Measurements from ENCODE around the gene PLTP.

PLTP gene

DNA sequence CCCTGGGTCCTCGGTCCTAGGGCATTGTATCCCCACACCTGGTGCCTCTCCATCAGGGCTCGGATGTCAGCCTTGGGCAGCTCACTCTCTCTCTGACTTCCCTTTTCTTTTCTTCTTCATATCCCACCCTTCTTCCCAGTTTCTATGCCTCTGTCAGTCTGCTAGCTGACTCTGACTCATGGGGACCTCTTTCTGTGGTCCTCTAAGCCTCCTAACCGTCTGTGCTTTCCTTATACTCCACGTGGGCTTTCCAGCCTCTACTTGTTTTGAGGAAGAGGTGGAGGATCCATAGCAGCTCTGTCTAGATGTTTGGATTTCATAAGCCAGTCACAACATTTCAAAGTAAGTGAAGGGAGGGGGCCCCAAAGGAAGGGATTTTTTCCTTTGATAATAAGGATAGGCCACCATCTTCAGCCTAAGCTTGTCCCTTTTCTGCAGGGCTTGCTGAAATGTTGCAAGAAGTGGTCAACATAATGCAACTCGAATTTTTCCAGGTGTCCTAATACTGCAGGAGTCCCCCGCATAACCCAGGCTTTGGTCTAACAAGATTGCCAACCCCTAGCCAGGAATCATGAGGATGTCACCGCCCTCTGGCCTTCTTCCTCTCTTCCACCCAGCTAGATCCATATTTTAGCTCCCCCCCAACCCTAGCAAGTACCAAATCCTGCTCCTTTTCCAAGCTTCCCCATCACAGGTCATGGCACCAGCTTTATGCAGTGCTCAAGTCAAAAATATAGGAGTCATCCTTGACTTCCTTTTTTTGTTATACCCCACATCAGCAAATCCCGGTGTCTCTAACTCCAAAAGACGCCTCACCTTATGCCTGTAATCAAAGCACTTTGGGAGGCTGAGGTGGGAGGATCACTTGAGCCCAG, 8.7 kb upstream of the PLTP start:
- Histone ChIP-seq H3K27ac (ENCODE audit: low read length) (no peak overlapping the region), H2AFZ (ENCODE audit: low read depth, low read length) (no peak overlapping the region), H3K79me2 (ENCODE audit: insufficient read depth, low read length) (no peaks in the 10 kb centered on the region), H4K20me1 (ENCODE audit: insufficient read depth, low read length) (no peaks in the 10 kb centered on the region), H3K9me3 (ENCODE audit: insufficient read depth, low read length, severe bottlenecking) (no peaks in the 10 kb centered on the region), H3K4me1 (ENCODE audit: insufficient read depth, low read length) (no peaks in the 10 kb centered on the region), H3K36me3 (ENCODE audit: insufficient read depth, low read length) (no peaks in the 10 kb centered on the region), H3K4me2 (ENCODE audit: insufficient read depth, low read length) (no peak overlapping the region), H3K9ac (ENCODE audit: low read depth, low read length) (no peak overlapping the region), H3K4me3 (ENCODE audit: low read depth in 1 of 2, low read length in 2 of 2) (no peak overlapping the region), H3K27me3 (ENCODE audit: insufficient read depth, low read length, poor library complexity) (peaks cover 11% of the 10 kb centered on the region)
- no peak for ATAC-seq (ENCODE audit: insufficient read depth, low read depth)
- DNase-seq, result no peak
- TF ChIP-seq EZH2 (IDR thresholded peaks at IDR 0.05; ENCODE audit: borderline replicate concordance, low read depth, low read length, severe bottlenecking), result no peak
- TF ChIP-seq, protein P1, sequence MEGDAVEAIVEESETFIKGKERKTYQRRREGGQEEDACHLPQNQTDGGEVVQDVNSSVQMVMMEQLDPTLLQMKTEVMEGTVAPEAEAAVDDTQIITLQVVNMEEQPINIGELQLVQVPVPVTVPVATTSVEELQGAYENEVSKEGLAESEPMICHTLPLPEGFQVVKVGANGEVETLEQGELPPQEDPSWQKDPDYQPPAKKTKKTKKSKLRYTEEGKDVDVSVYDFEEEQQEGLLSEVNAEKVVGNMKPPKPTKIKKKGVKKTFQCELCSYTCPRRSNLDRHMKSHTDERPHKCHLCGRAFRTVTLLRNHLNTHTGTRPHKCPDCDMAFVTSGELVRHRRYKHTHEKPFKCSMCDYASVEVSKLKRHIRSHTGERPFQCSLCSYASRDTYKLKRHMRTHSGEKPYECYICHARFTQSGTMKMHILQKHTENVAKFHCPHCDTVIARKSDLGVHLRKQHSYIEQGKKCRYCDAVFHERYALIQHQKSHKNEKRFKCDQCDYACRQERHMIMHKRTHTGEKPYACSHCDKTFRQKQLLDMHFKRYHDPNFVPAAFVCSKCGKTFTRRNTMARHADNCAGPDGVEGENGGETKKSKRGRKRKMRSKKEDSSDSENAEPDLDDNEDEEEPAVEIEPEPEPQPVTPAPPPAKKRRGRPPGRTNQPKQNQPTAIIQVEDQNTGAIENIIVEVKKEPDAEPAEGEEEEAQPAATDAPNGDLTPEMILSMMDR (IDR thresholded peaks at IDR 0.05; ENCODE audit: borderline replicate concordance, extremely low read depth, low read length, poor library complexity, severe bottlenecking), result no peak

DNA sequence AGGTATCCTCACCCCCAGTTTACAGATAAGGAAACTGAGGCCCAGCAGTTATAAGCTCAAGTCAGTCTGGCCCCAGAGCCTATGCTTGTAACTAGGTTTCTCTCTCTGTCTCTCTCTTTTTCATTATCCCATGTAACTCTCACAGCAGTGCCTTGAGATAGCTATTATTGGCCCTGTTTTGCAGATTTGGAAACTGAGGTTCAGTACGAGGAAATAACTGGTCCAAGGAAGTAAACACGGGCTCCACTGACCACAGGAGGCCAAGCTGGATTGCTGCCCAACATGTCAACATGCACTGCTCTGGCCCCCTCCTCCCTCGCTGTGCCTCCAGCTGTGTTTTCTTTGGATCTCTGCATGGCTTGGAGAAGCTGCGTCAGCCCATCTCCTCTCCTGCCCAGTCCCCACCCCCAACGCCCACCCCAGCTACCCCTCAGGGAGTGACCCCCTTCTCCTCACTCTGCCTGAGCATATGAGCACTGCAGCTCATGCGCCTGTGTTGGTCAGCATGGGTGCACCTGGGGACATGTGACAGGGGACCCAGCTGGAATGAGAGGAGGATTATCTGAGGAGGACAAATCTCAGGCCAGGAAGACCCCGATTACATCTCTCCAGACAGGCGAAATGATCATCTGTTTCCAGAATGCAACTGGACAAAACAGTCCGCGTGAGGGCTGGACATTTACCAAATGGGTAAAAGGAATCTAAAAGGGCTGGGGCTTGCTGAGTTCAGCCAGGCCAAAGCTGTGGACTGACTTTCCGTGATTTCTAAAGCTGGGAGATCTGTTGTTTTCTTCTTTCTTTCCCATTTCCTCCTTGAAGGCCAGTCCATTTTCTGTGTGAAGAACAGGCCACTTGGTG, 7.8 kb upstream of the PLTP start:
- Histone ChIP-seq H3K9ac (ENCODE audit: low read depth, low read length) (no peak overlapping the region), H3K4me2 (ENCODE audit: insufficient read depth, low read length) (no peak overlapping the region), H3K9me3 (ENCODE audit: insufficient read depth, low read length, severe bottlenecking) (no peaks in the 10 kb centered on the region), H4K20me1 (ENCODE audit: insufficient read depth, low read length) (no peaks in the 10 kb centered on the region), H3K79me2 (ENCODE audit: insufficient read depth, low read length) (no peaks in the 10 kb centered on the region), H3K27me3 (ENCODE audit: insufficient read depth, low read length, poor library complexity) (peaks cover 11% of the 10 kb centered on the region), H3K4me3 (ENCODE audit: low read depth in 1 of 2, low read length in 2 of 2) (no peak overlapping the region), H3K4me1 (ENCODE audit: insufficient read depth, low read length) (no peaks in the 10 kb centered on the region), H3K36me3 (ENCODE audit: insufficient read depth, low read length) (no peaks in the 10 kb centered on the region), H3K27ac (ENCODE audit: low read length) (no peak overlapping the region), H2AFZ (ENCODE audit: low read depth, low read length) (no peak overlapping the region)
- ATAC-seq (ENCODE audit: insufficient read depth, low read depth) (no peak), DNase-seq (no peak)
- TF ChIP-seq, protein P1 (IDR thresholded peaks at IDR 0.05; ENCODE audit: borderline replicate concordance, extremely low read depth, low read length, poor library complexity, severe bottlenecking), result no peak
- no peak for TF ChIP-seq EZH2 (IDR thresholded peaks at IDR 0.05; ENCODE audit: borderline replicate concordance, low read depth, low read length, severe bottlenecking)

DNA sequence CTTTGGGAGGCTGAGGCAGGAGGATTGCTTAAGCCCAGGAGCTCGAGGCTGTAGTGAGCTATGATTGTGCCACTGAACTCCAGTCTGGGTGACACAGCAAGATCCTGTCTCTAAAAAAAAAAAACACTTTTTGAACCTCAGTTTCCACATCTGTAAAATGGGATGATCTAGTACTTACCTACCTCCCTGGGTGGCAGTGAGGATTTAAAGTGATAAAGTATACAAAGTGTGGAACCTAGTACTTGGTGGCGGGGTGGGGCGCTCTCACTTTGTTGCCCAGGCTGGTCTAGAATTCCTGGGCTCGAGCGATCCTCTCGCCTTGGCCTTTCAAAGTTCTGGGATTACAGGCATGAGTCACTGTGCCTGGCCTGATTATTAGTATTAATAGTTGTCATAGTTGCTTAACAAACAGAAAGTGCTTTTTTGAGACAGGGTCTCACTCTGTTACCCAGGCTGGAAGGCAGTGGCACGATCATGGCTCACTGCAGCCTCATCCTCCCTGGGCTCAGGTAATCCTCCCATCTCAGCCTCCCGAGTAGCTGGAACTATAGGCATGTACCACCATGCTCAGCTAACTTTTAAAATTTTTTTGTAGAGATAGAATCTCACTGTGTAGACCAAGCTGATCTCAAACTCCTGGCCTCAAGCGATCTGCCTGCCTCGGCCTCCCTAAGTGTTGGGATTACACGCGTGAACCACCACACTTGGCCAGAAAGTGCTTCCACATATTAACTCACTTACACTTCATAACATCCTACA, 7.0 kb upstream of the PLTP start:
- H3K9ac ChIP-seq (ENCODE audit: low read depth, low read length), result no peak overlapping the region
- no peaks in the 10 kb centered on the region for H3K4me1 ChIP-seq (ENCODE audit: insufficient read depth, low read length)
- no peak overlapping the region for H3K27ac ChIP-seq (ENCODE audit: low read length)
- TF ChIP-seq, protein P1 (IDR thresholded peaks at IDR 0.05; ENCODE audit: borderline replicate concordance, extremely low read depth, low read length, poor library complexity, severe bottlenecking), result no peak
- no peak for TF ChIP-seq EZH2 (IDR thresholded peaks at IDR 0.05; ENCODE audit: borderline replicate concordance, low read depth, low read length, severe bottlenecking)
- no peaks in the 10 kb centered on the region for H4K20me1 ChIP-seq (ENCODE audit: insufficient read depth, low read length)
- H3K79me2 ChIP-seq (ENCODE audit: insufficient read depth, low read length), result no peaks in the 10 kb centered on the region
- DNase-seq (no peak), ATAC-seq (ENCODE audit: insufficient read depth, low read depth) (no peak)
- no peaks in the 10 kb centered on the region for H3K36me3 ChIP-seq (ENCODE audit: insufficient read depth, low read length)
- H3K4me3 ChIP-seq (ENCODE audit: low read depth in 1 of 2, low read length in 2 of 2), result no peak overlapping the region
- H3K9me3 ChIP-seq (ENCODE audit: insufficient read depth, low read length, severe bottlenecking), result no peaks in the 10 kb centered on the region
- H3K4me2 ChIP-seq (ENCODE audit: insufficient read depth, low read length), result no peak overlapping the region
- peaks cover 11% of the 10 kb centered on the region for H3K27me3 ChIP-seq (ENCODE audit: insufficient read depth, low read length, poor library complexity)
- no peak overlapping the region for H2AFZ ChIP-seq (ENCODE audit: low read depth, low read length)

Data from DND-41 (cell line).